ENCODE data around the gene WWOX. TPM values are rescaled to one million over a fixed set of nuclear protein-coding genes. Genes with fewer than 3 reads are reported as not detected.
"Not testable (repeated sequence)": the region's sequence is repeated elsewhere in the genome, so short reads cannot be mapped to it uniquely, and the experiment has no call there.

The WWOX gene
- total and polyA plus RNA-seq, 2 of the 4 experiments (the other 2 are of a cell fraction), result 2.7 to 5.4 TPM

- H2BK20ac ChIP-seq (ENCODE audit: low read depth, low read length); H3K4me2 ChIP-seq (ENCODE audit: low read depth, low read length); H3K4ac ChIP-seq (ENCODE audit: low read depth, low read length); in situ Hi-C loops (cut with MboI; ENCODE audit: low sequenced_read_pairs); H2BK120ac ChIP-seq (ENCODE audit: low read depth, low read length); CTCF ChIA-PET; H3K14ac ChIP-seq (replicated peaks; ENCODE audit: low read depth, low read length); intact Hi-C loops (cut with micrococcal nuclease); H3K9ac ChIP-seq (ENCODE audit: low read depth, low read length); H4K91ac ChIP-seq (ENCODE audit: insufficient read depth, low read depth, low read length); H3K79me1 ChIP-seq (ENCODE audit: low read depth in 1 of 2, low read length in 2 of 2); H4K20me1 ChIP-seq (ENCODE audit: insufficient read depth, low read length); POLR2A ChIA-PET (ENCODE audit: unreplicated experiment); DNase-seq; H4K5ac ChIP-seq (ENCODE audit: low read depth, low read length); H2BK5ac ChIP-seq (ENCODE audit: low read depth, low read length, poor library complexity, severe bottlenecking); ATAC-seq (ENCODE audit: low read depth); H3K36me3 ChIP-seq (ENCODE audit: control insufficient read depth, insufficient read depth, low read length); H2AFZ ChIP-seq (replicated peaks; ENCODE audit: low read length, poor library complexity); H3K18ac ChIP-seq (ENCODE audit: low read depth, low read length); H3K4me3 ChIP-seq (ENCODE audit: insufficient read depth, low read depth, low read length); H2AK9ac ChIP-seq (replicated peaks; ENCODE audit: low read depth, low read length, poor library complexity); H4K8ac ChIP-seq (ENCODE audit: low read depth in 2 of 2, low read length in 2 of 2); H2AK5ac ChIP-seq (ENCODE audit: low read depth, low read length); H2BK15ac ChIP-seq (ENCODE audit: low read depth, low read length); H3K4me1 ChIP-seq (ENCODE audit: control insufficient read depth, insufficient read depth, low read length); dilution Hi-C loops (cut with HindIII; ENCODE audit: low sequenced_read_pairs, unreplicated experiment); BruUV-seq (replicated peaks); H3K27ac ChIP-seq (ENCODE audit: insufficient read depth, low read length); H3K9me1 ChIP-seq (ENCODE audit: insufficient read depth, low read length); H3K27me3 ChIP-seq (ENCODE audit: control insufficient read depth, insufficient read depth, low read length); H3K23ac ChIP-seq (ENCODE audit: low read depth, low read length); H3K56ac ChIP-seq (ENCODE audit: extremely low read depth, insufficient read depth, low read length): not testable (repeated sequence)
- 53% methylated on average over 2 of the region's 3 CpGs; no CpG with 5 or more reads in 1 of the 2 experiments for WGBS, 2 experiments (ENCODE audit: extremely low coverage in 2 of 2, insufficient read length in 1 of 2)
- peaks cover 23% of the 10 kb centered on the region for H3K9me3 ChIP-seq (ENCODE audit: control insufficient read depth, insufficient read depth, low read length)
These were observed 1126.5 kb downstream of the WWOX start for GRCh38 chr16:79225994-79226393.
